HG03025 (cell line): ENCODE measurements around the gene ADAM15.
A peak's percentile ranks its signal among the peaks of the same experiment; 100 is the strongest.

ENCODE experiments used
- ATAC-seq: cut with Tn5 transposase; IDR thresholded peaks from one replicate; pipeline ENCODE4 v1.9.1; 2021; ENCODE audit warnings: mild to moderate bottlenecking, moderate library complexity; ENCODE audit not compliant: unreplicated experiment, low FRiP score

Gene ADAM15

GRCh38 chr1:155049651-155050559 lies 1.2 kb upstream of the ADAM15 start:
- ATAC-seq: no peak

- peak; percentile 7 for ATAC-seq
Observed at GRCh38 chr1:155051342-155051776, 243 bp downstream of the ADAM15 start.

GRCh38 chr1:155051777-155052398 lies 772 bp downstream of the ADAM15 start:
- no peak for ATAC-seq

- ATAC-seq: no peak
Observed at GRCh38 chr1:155052439-155053395, 1.6 kb downstream of the ADAM15 start.

GRCh38 chr1:155053531-155054105 lies 2.5 kb downstream of the ADAM15 start:
- ATAC-seq: no peak

GRCh38 chr1:155057104-155057503 lies 6.0 kb downstream of the ADAM15 start:
- ATAC-seq: no peak

- ATAC-seq: no peak
Observed at GRCh38 chr1:155057788-155058211, 6.7 kb downstream of the ADAM15 start.

- no peak for ATAC-seq
Observed at GRCh38 chr1:155060736-155061135, 9.6 kb downstream of the ADAM15 start.

GRCh38 chr1:155061381-155062150 lies 10.4 kb downstream of the ADAM15 start:
- ATAC-seq: no peak

- ATAC-seq: no peak
Observed at GRCh38 chr1:155062151-155062686, 11.1 kb downstream of the ADAM15 start.

GRCh38 chr1:155062702-155063411 lies 11.7 kb downstream of the ADAM15 start:
- no peak for ATAC-seq

GRCh38 chr1:155063550-155064110 lies 12.5 kb downstream of the ADAM15 start, which contains the start of gene EFNA4:
TSS of gene EFNA4 (plus strand) at chr1:155063740. CDS start at chr1:155063824, 84 bp downstream.
- ATAC-seq: peak; percentile 71

GRCh38 chr1:155064111-155064831 lies 13.2 kb downstream of the ADAM15 start:
- ATAC-seq: peak; percentile 12

GRCh38 chr1:155064832-155065429 lies 13.8 kb downstream of the ADAM15 start:
- ATAC-seq: no peak

- ATAC-seq: no peak
Observed at GRCh38 chr1:155066777-155067176, 15.7 kb downstream of the ADAM15 start.

- ATAC-seq: no peak
Observed at GRCh38 chr1:155068599-155068998, 17.5 kb downstream of the ADAM15 start.

- no peak for ATAC-seq
Observed at GRCh38 chr1:155069551-155070157, 18.5 kb downstream of the ADAM15 start.
